HCT116 (cell line): Measurements from ENCODE around the gene SPACA4. TPM values are rescaled to one million over a fixed set of nuclear protein-coding genes. Genes with fewer than 3 reads are reported as not detected.
A peak's percentile ranks its signal among the peaks of the same experiment; 100 is the strongest.

Experiments
- ATAC-seq: fragments of 200-7000 bp; cut with Tn5 transposase; 2 replicates; pipeline ENCODE4 v1.9.1; 2020; ENCODE audit warnings: mild to moderate bottlenecking, moderate library complexity
- BruUV-seq: library from RNA; stranded (reverse); fragments of 400-500 nt; replicated peaks from 2 replicates; lab custom pipeline; 2021; lab: Mats Ljungman, UMichigan
- CTCF ChIA-PET: fragments of 300-600 bp; sonication (Branson Sonifier 250); formaldehyde crosslinking; loops from one replicate; lab custom pipeline; 2021; ENCODE audit warnings: antibody characterized with exemption; lab: Charles Lee
- POLR2A ChIA-PET: fragments of 300-600, 350-600 bp; sonication (Branson Sonifier 250); formaldehyde crosslinking; loops from one replicate; lab custom pipeline; 2021; ENCODE audit warnings: antibody characterized with exemption; lab: Charles Lee
- RAD21 ChIA-PET, 2 experiments: fragments of 300-600 bp; sonication (Branson Sonifier 250); formaldehyde crosslinking; loops; one replicate each; lab custom pipeline; 2023; ENCODE audit warnings: low total read pairs in 2 of 2; ENCODE audit not compliant: uncharacterized antibody in 2 of 2, unreplicated experiment in 2 of 2, low non-redundant PET in 1 of 2; lab: Charles Lee
- DNase-seq: peaks from one replicate; pipeline ENCODE4 v3.0.0-alpha.2; 2010; ENCODE audit warnings: low read depth, low spot score
- H2AFZ ChIP-seq: fragments of 200-600 bp; shearing (Covaris generic), sonication (generic); 2 replicates; pipeline ENCODE4 v1.6.1; 2017; ENCODE audit warnings: low read depth, mixed run types, mixed read lengths, antibody characterized with exemption, low read length; ENCODE audit not compliant: poor library complexity, severe bottlenecking
- H3K27ac ChIP-seq: 2 replicates; pipeline ENCODE4 v1.5.1; 2012; ENCODE audit warnings: low read depth, low read length
- H3K27me3 ChIP-seq: fragments of 200-600 bp; sonication (generic); 2 replicates; pipeline ENCODE4 v1.6.1; 2016; ENCODE audit warnings: mixed run types, low read length, mixed read lengths; ENCODE audit not compliant: insufficient read depth
- H3K36me3 ChIP-seq, 2 experiments: fragments of 200-500 bp in 1 of 2; fragments of 200-600 bp in 1 of 2; sonication (Bioruptor generic) in 1 of 2; sonication (generic) in 1 of 2; 2 replicates each; pipeline versions ENCODE4 v1.5.1 to v1.6.1; 2014 to 2016; ENCODE audit warnings: low read length in 2 of 2, inconsistent platforms in 1 of 2, mixed read lengths in 1 of 2, mixed run types in 1 of 2; ENCODE audit not compliant: insufficient read depth in 2 of 2, control insufficient read depth in 1 of 2
- H3K4me1 ChIP-seq, 2 experiments: fragments of 200-600 bp in 1 of 2; sonication (generic) in 1 of 2; 2 replicates each; pipeline versions ENCODE4 v1.5.1 to v1.6.1; 2012 to 2017; ENCODE audit warnings: low read length in 2 of 2, inconsistent platforms in 1 of 2, mild to moderate bottlenecking in 1 of 2, mixed read lengths in 1 of 2, mixed run types in 1 of 2, moderate library complexity in 1 of 2; ENCODE audit not compliant: insufficient read depth in 2 of 2, control insufficient read depth in 1 of 2
- H3K4me2 ChIP-seq: fragments of 200-600 bp; sonication (generic); 2 replicates; pipeline ENCODE4 v1.6.1; 2017; ENCODE audit warnings: mixed run types, low read length, mixed read lengths
- H3K4me3 ChIP-seq, 2 experiments: fragments of 200-600 bp in 1 of 2; sonication (generic) in 1 of 2; replicated peaks in 1 of 2; 2 replicates each; pipeline ENCODE4 v1.5.1; 2011 to 2016; ENCODE audit warnings: low read length in 2 of 2, control low read depth in 1 of 2, low read depth in 1 of 2, mild to moderate bottlenecking in 1 of 2, mixed read lengths in 1 of 2, mixed run types in 1 of 2
- H3K79me2 ChIP-seq: fragments of 200-600 bp; sonication (generic); 2 replicates; pipeline ENCODE4 v1.6.1; 2017; ENCODE audit warnings: mild to moderate bottlenecking, mixed run types, low read length, moderate library complexity, mixed read lengths; ENCODE audit not compliant: insufficient read depth
- H3K9ac ChIP-seq: fragments of 200-600 bp; sonication (generic); 2 replicates; pipeline ENCODE4 v1.6.1; 2016; ENCODE audit warnings: low read length, mixed read lengths
- H3K9me2 ChIP-seq: fragments of 200-600 bp; sonication (generic), shearing (Covaris generic); 2 replicates; pipeline ENCODE4 v1.6.1; 2017; ENCODE audit warnings: mixed run types, mild to moderate bottlenecking, moderate library complexity; ENCODE audit not compliant: insufficient read depth
- H3K9me3 ChIP-seq, 2 experiments: fragments of 200-500 bp in 1 of 2; fragments of 200-600 bp in 1 of 2; sonication (Bioruptor generic) in 1 of 2; sonication (generic) in 1 of 2; 2 replicates each; pipeline ENCODE4 v1.6.1; 2014 to 2017; ENCODE audit warnings: low read length in 2 of 2, mixed read lengths in 2 of 2, inconsistent platforms in 1 of 2, low read depth in 1 of 2, mild to moderate bottlenecking in 1 of 2, mixed run types in 1 of 2, moderate library complexity in 1 of 2; ENCODE audit not compliant: control insufficient read depth in 1 of 2, insufficient read depth in 1 of 2
- H4K20me1 ChIP-seq: fragments of 200-600 bp; sonication (generic), shearing (Covaris generic); 2 replicates; pipeline ENCODE4 v1.6.1; 2017; ENCODE audit warnings: mixed run types, mild to moderate bottlenecking, moderate library complexity; ENCODE audit not compliant: insufficient read depth
- CTCF ChIP-seq, 3 experiments: fragments of 200-600 bp in 1 of 3; sonication (generic) in 1 of 3; IDR thresholded peaks in 2 of 3; conservative IDR thresholded peaks in 1 of 3; 2 replicates each; pipeline ENCODE4 v1.5.1; 2012 to 2017; ENCODE audit warnings: low read depth in 2 of 3, low read length in 2 of 3, antibody characterized with exemption in 1 of 3, borderline replicate concordance in 1 of 3, control low read depth in 1 of 3, mild to moderate bottlenecking in 1 of 3, mixed read lengths in 1 of 3, mixed run types in 1 of 3, moderate library complexity in 1 of 3; ENCODE audit not compliant: insufficient read depth in 1 of 3
- EGR1 ChIP-seq: IDR thresholded peaks from 2 replicates; pipeline ENCODE4 v1.6.1; 2012; ENCODE audit warnings: low read depth
- EZH2 ChIP-seq: fragments of 200-600 bp; sonication (generic); IDR thresholded peaks from 2 replicates; pipeline ENCODE4 v1.6.1; 2017; ENCODE audit warnings: antibody characterized with exemption, mixed run types
- FOSL1 ChIP-seq: IDR thresholded peaks from 2 replicates; pipeline ENCODE4 v1.6.1; 2012; ENCODE audit warnings: low read depth
- REST ChIP-seq: IDR thresholded peaks from 2 replicates; pipeline ENCODE4 v1.6.1; 2012; ENCODE audit warnings: low read depth
- ZFX ChIP-seq: fragments of 450-650 bp; IDR thresholded peaks from 2 replicates; pipeline ENCODE4 v1.6.1; 2017
- intact Hi-C: fragments of 100-400 bp; cut with micrococcal nuclease; formaldehyde crosslinking; loops from 2 replicates; pipeline ENCODE4 v1.10.0; 2022
- total RNA-seq: library from RNA; stranded (reverse); gene quantifications from one replicate; pipeline ENCODE4 v1.2.1, GENCODE V29; 2021; ENCODE audit not compliant: unreplicated experiment

Gene SPACA4
- total RNA-seq, 1 experiment from 2014 or later = not detected

- Histone ChIP-seq H3K4me2 (peak overlapping the region; percentile 87), H4K20me1 (peaks cover 34% of the 10 kb centered on the region; the same call in 1 of the 2 replicates), H3K27me3 (no peaks in the 10 kb centered on the region), H3K36me3 (peaks cover 20 to 37% of the 10 kb centered on the region in 2 experiments), H3K27ac (peak overlapping the region; percentile 86), H2AFZ (no peak overlapping the region), H3K9ac (peak overlapping the region; percentile 99), H3K79me2 (peaks cover 62% of the 10 kb centered on the region), H3K4me3 (peak overlapping the region; percentile 56 to 93), H3K4me1 (peaks cover 41 to 54% of the 10 kb centered on the region in 2 experiments), H3K9me2 (no peaks in the 10 kb centered on the region), H3K9me3 (no peaks in the 10 kb centered on the region)
- TF ChIP-seq ZFX (0 out of 2 replicates have a peak, but pooled peaks have one; percentile 46), EZH2 (no peak)
- intact Hi-C loops = no loop called here
- BruUV-seq = TSS peak; percentile 83
- ATAC-seq = no peak
- POLR2A ChIA-PET = interaction anchor here (0.6 to 2.4 kb wide), 30 partner anchors 8 to 374 kb away, joined by 3 to 31 read pairs (median 5); partner anchors contain the start of genes CA11, DBP, GYS1 and RUVBL2
- no peak for DNase-seq
- CTCF ChIA-PET = interaction anchor here (0.8 to 1.3 kb wide), 6 partner anchors 8 to 114 kb away, joined by 3 to 9 read pairs (median 4); partner anchors contain the start of gene CA11
- RAD21 ChIA-PET = interaction anchor here in 1 of 2 experiments (0.6 to 1.0 kb wide), 4 partner anchors 10 to 221 kb away, joined by 3 read pairs; no protein-coding TSS in a partner anchor
These were observed 13.4 kb downstream of the SPACA4 start for GRCh38 chr19:48619692-48620585.

GRCh38 chr19:48623556-48624066, 17.1 kb downstream of the SPACA4 start:
- H3K4me2 ChIP-seq = peak overlapping the region; percentile 82
- H3K27ac ChIP-seq = peak overlapping the region; percentile 64
- no peak for ATAC-seq
- H3K4me1 ChIP-seq = peaks cover 23 to 34% of the 10 kb centered on the region in 2 experiments
- peaks cover 36% of the 10 kb centered on the region for H3K79me2 ChIP-seq
- ChIA-PET POLR2A (interaction anchor here (0.9 to 1.3 kb wide), 6 partner anchors 9 to 121 kb away, joined by 4 to 7 read pairs (median 4); partner anchors contain the start of gene FAM83E), RAD21 (interaction anchor here in 1 of 2 experiments (0.6 kb wide), 1 partner anchor 11 kb away, joined by 3 read pairs; no protein-coding TSS in a partner anchor)
- H3K27me3 ChIP-seq = no peaks in the 10 kb centered on the region
- no peaks in the 10 kb centered on the region for H3K9me2 ChIP-seq
- no TSS peak for BruUV-seq
- intact Hi-C loops = no loop called here
- peak overlapping the region; percentile 36 to 40 for H3K4me3 ChIP-seq
- peak overlapping the region; percentile 49 for H3K9ac ChIP-seq
- no peaks in the 10 kb centered on the region for H3K9me3 ChIP-seq
- H4K20me1 ChIP-seq = no peaks in the 10 kb centered on the region
- TF ChIP-seq FOSL1 = no peak
- no peak for TF ChIP-seq REST
- no peak for TF ChIP-seq ZFX
- TF ChIP-seq EGR1 = no peak
- TF ChIP-seq CTCF (IDR thresholded peaks at IDR 0.05 in 2 of 3, conservative IDR thresholded peaks at IDR 0.05 in 1 of 3; ENCODE audit: borderline replicate concordance in 1 of 3, insufficient read depth in 1 of 3, low read depth in 2 of 3, low read length in 2 of 3) = no peak
- TF ChIP-seq, all 23 proteins: peak for 0
- CTCF ChIA-PET = interaction anchor here (1.0 kb wide), 1 partner anchor 219 kb away, joined by 3 read pairs; no protein-coding TSS in a partner anchor
- Histone ChIP-seq H3K36me3 (peaks cover 0 to 1% of the 10 kb centered on the region in 2 experiments; a peak in 2 of 4 replicates), H2AFZ (no peak overlapping the region)
- DNase-seq = no peak
